Mammary epithelial cell (primary cell): ENCODE measurements around the gene ERF.

Source experiments
- CTCF ChIP-seq, 2 donors: IDR thresholded peaks in 1 of 2; conservative IDR thresholded peaks in 1 of 2; 2 replicates each; pipeline ENCODE4 v1.5.1; 2011 to 2012; ENCODE audit warnings: inconsistent platforms in 2 of 2, low read length in 2 of 2, mild to moderate bottlenecking in 2 of 2, control low read depth in 1 of 2, low read depth in 1 of 2; ENCODE audit not compliant: insufficient read depth in 1 of 2; ENCODE audit errors: extremely low read depth in 1 of 2
- EZH2 ChIP-seq: IDR thresholded peaks from 2 replicates; pipeline ENCODE4 v1.6.1; 2012; ENCODE audit warnings: low read length, inconsistent platforms, borderline replicate concordance

DNA sequence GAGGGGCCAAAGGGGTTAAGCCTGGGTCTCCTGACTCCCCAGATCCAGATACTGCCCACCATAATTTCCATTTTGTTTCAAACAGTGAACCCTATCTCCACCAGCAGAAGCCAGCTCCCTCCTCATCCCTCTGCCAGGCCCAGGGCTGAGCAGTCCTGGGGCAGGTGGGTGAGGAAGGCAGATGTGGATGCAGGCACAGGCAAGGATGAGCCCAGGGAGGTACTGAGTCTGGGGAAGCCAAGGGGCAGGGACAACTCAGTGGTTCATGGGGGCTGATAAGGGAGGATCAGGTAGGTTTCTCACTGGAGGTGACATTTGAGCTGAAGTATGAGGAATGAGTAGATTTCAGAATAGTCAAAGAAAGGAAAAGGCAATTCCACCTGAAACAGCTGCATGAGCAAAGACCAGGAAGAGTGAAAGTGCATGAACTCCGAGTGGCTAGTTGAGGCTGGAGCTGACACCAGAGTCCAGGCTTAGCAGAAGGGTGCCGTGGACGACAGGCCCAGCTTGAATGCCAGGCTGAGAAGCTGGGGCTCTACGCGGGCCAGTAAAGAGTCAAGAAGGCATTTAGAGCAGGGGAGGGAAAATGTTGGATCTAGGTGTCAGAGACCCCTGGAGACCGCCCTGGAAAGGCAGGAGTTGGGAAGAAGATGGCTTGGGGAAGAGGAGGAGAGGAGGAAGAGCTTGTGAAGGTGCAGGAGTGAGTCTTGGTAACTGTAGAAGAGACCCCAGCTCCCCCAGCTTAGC lies 24.4 kb upstream of the ERF start:
- no peak for TF ChIP-seq CTCF (conservative IDR thresholded peaks at IDR 0.05 in 1 of 2, IDR thresholded peaks at IDR 0.05 in 1 of 2; ENCODE audit: extremely low read depth in 1 of 2, insufficient read depth in 1 of 2, low read depth in 1 of 2, low read length in 2 of 2)
- no peak for TF ChIP-seq EZH2
